Gastroesophageal sphincter (tissue), 4 donors: Measurements from ENCODE around the gene ANXA2R. TPM values are rescaled to one million over a fixed set of nuclear protein-coding genes. Genes with fewer than 3 reads are reported as not detected.

Experiments
- ATAC-seq: fragments of 150-250 bp; one replicate; pipeline ENCODE4 v1.9.1; 2016; ENCODE audit warnings: mild to moderate bottlenecking, moderate library complexity
- H3K27ac ChIP-seq, 4 donors: fragments of 200-600 bp; sonication (generic) in 3 of 4; 1 replicate in 3 of 4; 2 replicates in 1 of 4; pipeline ENCODE4 v1.5.1; 2016 to 2019
- H3K27me3 ChIP-seq: fragments of 200-600 bp; sonication (generic); one replicate; pipeline ENCODE4 v1.5.1; 2019
- H3K36me3 ChIP-seq, 2 donors: fragments of 200-600 bp; sonication (generic); one replicate each; pipeline ENCODE4 v1.5.1; 2019; ENCODE audit warnings: control low read depth in 1 of 2
- H3K4me1 ChIP-seq, 3 donors: fragments of 200-600 bp; sonication (generic); 1 replicate in 2 of 3; 2 replicates in 1 of 3; pipeline ENCODE4 v1.5.1; 2016 to 2019; ENCODE audit warnings: control low read depth in 2 of 3
- H3K4me3 ChIP-seq, 2 donors: fragments of 200-600 bp; sonication (generic); one replicate each; pipeline ENCODE4 v1.5.1; 2019; ENCODE audit warnings: mild to moderate bottlenecking in 1 of 2, moderate library complexity in 1 of 2
- H3K9me3 ChIP-seq, 3 donors: fragments of 200-600 bp; sonication (generic); one replicate each; pipeline ENCODE4 v1.5.1; 2017 to 2019; ENCODE audit warnings: control low read depth in 2 of 3
- EP300 ChIP-seq: sonication (generic); formaldehyde crosslinking; IDR thresholded peaks from one replicate; pipeline ENCODE4 v1.6.1; 2017; ENCODE audit warnings: antibody characterized with exemption, mild to moderate bottlenecking
- POLR2A ChIP-seq, 2 donors: fragments of 450-650 bp; IDR thresholded peaks; one replicate each; pipeline ENCODE4 v1.6.1; 2017; ENCODE audit warnings: antibody characterized with exemption in 2 of 2, mild to moderate bottlenecking in 2 of 2, moderate library complexity in 1 of 2
- POLR2AphosphoS5 ChIP-seq: sonication (generic); formaldehyde crosslinking; IDR thresholded peaks from one replicate; pipeline ENCODE4 v1.6.1; 2017; ENCODE audit warnings: antibody characterized with exemption
- WGBS, 2 donors: methylation state at CpG; one replicate each; pipeline ENCODE4 v1.1.5; 2018; ENCODE audit warnings: low coverage in 1 of 2; 5-methylcytosine and 5-hydroxymethylcytosine counted together
- total RNA-seq, 4 donors: library from RNA; depleted of rRNA; stranded (reverse); fragments of >200 nt; gene quantifications; one replicate each; pipeline ENCODE4 v1.1.0, GENCODE V29; 2016
- TF ChIP-seq, protein P1 (sequence below), 4 experiments: fragments of 200-600 bp in 2 of 4; fragments of 450-650 bp in 2 of 4; sonication (generic) in 1 of 4; IDR thresholded peaks; one replicate each; pipeline ENCODE4 v1.5.1; 2017 to 2019; ENCODE audit warnings: antibody characterized with exemption in 4 of 4, mild to moderate bottlenecking in 2 of 4, moderate library complexity in 2 of 4

The ANXA2R gene
- total RNA-seq, 4 donors from 2014 or later = 1.2 to 5.1 (median 2.1) TPM

DNA sequence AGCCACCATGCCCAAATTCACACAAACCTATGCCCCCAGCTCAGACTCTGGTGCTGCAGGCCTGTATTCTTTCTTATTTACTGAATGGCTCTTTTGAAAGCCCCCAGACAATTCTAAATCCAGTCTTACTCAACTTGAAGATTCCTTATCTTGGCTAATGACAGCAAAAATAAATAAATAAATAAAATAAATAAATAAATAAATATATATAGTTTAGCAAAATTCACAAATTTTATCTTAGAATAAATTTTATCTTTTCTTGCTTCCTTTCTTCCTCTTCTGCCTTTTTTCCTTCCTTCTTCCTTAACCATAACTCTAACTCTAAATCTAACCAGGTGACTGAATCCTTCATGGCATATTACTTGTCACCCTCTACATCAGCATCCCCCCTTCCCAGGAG, 25.6 kb downstream of the ANXA2R start:
- H3K27ac ChIP-seq = no peak overlapping the region
- peaks cover 58% of the 10 kb centered on the region for H3K27me3 ChIP-seq
- ATAC-seq = no peak
- H3K9me3 ChIP-seq = peaks cover 0 to 4% (median 0%) of the 10 kb centered on the region in 3 donors
- TF ChIP-seq EP300 = no peak
- TF ChIP-seq, protein P1, sequence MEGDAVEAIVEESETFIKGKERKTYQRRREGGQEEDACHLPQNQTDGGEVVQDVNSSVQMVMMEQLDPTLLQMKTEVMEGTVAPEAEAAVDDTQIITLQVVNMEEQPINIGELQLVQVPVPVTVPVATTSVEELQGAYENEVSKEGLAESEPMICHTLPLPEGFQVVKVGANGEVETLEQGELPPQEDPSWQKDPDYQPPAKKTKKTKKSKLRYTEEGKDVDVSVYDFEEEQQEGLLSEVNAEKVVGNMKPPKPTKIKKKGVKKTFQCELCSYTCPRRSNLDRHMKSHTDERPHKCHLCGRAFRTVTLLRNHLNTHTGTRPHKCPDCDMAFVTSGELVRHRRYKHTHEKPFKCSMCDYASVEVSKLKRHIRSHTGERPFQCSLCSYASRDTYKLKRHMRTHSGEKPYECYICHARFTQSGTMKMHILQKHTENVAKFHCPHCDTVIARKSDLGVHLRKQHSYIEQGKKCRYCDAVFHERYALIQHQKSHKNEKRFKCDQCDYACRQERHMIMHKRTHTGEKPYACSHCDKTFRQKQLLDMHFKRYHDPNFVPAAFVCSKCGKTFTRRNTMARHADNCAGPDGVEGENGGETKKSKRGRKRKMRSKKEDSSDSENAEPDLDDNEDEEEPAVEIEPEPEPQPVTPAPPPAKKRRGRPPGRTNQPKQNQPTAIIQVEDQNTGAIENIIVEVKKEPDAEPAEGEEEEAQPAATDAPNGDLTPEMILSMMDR (IDR thresholded peaks at IDR 0.05) = no peak
- no peak for TF ChIP-seq POLR2AphosphoS5
- TF ChIP-seq POLR2A (IDR thresholded peaks at IDR 0.05) = no peak
- H3K4me3 ChIP-seq = no peak overlapping the region
- no peaks in the 10 kb centered on the region for H3K36me3 ChIP-seq
- peaks cover 0 to 24% (median 0%) of the 10 kb centered on the region in 3 donors for H3K4me1 ChIP-seq

DNA sequence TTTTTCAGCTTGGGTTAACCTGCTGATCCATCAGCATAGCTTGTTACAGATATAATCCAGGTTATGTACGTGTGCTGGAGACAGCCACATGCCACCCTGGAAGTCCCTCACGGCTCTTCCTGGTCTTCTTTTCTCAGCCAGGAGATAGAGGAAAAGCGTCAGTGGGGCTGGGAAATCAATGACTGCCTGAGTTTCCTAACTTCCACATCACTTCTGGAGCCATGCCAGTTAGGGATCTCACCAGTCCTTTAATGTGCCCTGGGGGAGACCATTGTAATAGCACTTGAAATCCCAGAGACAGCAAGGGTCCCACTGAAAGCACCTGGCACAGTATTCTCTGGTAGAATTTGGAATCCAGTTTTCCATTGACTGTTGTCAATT, 29.2 kb downstream of the ANXA2R start:
- no peak for ATAC-seq
- 60 to 61% methylated on average over 1 to 3 of the region's 3 CpGs for WGBS, 2 donors
- Histone ChIP-seq H3K4me3 (no peak overlapping the region), H3K9me3 (peaks cover 0 to 4% (median 0%) of the 10 kb centered on the region in 3 donors), H3K27me3 (peaks cover 58% of the 10 kb centered on the region), H3K27ac (peak overlapping the region in 2 of 4 donors; percentile 74 to 76), H3K4me1 (peaks cover 0 to 23% (median 0%) of the 10 kb centered on the region in 3 donors), H3K36me3 (no peaks in the 10 kb centered on the region)
- no peak for TF ChIP-seq POLR2AphosphoS5
- TF ChIP-seq, protein P1 (IDR thresholded peaks at IDR 0.05) = peak in 1 of 4 experiments; percentile 1

- no peaks in the 10 kb centered on the region for H3K36me3 ChIP-seq
- WGBS, 2 donors = 19 to 29% methylated on average over 4 to 13 of the region's 35 CpGs
- peaks cover 0 to 4% (median 0%) of the 10 kb centered on the region in 3 donors for H3K9me3 ChIP-seq
- peak overlapping the region; percentile 51 to 80 (median 76) for H3K27ac ChIP-seq
- peaks cover 0 to 23% (median 0%) of the 10 kb centered on the region in 3 donors for H3K4me1 ChIP-seq
- ATAC-seq = peak; percentile 84
- H3K4me3 ChIP-seq = peak overlapping the region; percentile 31 to 45
- peak; percentile 51 to 53 for TF ChIP-seq POLR2A (IDR thresholded peaks at IDR 0.05)
- TF ChIP-seq EP300 = no peak
- TF ChIP-seq, protein P1 (IDR thresholded peaks at IDR 0.05) = no peak
- peak; percentile 80 for TF ChIP-seq POLR2AphosphoS5
- peaks cover 80% of the 10 kb centered on the region for H3K27me3 ChIP-seq
These were observed 31.6 kb downstream of the ANXA2R start for GRCh38 chr5:43008363-43009153.

GRCh38 chr5:43007911-43008362, 32.2 kb downstream of the ANXA2R start:
- Histone ChIP-seq H3K4me3 (peak overlapping the region; percentile 14 to 45), H3K36me3 (no peaks in the 10 kb centered on the region), H3K27me3 (peaks cover 86% of the 10 kb centered on the region), H3K4me1 (peaks cover 0 to 23% (median 0%) of the 10 kb centered on the region in 3 donors), H3K9me3 (peaks cover 0 to 4% (median 0%) of the 10 kb centered on the region in 3 donors), H3K27ac (peak overlapping the region; percentile 10 to 80 (median 76))
- peak; percentile 54 for ATAC-seq
- 5% methylated on average over 7 to 21 of the region's 25 CpGs for WGBS, 2 donors
- TF ChIP-seq POLR2A (IDR thresholded peaks at IDR 0.05) = peak in 1 of 2 donors; percentile 27
- no peak for TF ChIP-seq POLR2AphosphoS5

DNA sequence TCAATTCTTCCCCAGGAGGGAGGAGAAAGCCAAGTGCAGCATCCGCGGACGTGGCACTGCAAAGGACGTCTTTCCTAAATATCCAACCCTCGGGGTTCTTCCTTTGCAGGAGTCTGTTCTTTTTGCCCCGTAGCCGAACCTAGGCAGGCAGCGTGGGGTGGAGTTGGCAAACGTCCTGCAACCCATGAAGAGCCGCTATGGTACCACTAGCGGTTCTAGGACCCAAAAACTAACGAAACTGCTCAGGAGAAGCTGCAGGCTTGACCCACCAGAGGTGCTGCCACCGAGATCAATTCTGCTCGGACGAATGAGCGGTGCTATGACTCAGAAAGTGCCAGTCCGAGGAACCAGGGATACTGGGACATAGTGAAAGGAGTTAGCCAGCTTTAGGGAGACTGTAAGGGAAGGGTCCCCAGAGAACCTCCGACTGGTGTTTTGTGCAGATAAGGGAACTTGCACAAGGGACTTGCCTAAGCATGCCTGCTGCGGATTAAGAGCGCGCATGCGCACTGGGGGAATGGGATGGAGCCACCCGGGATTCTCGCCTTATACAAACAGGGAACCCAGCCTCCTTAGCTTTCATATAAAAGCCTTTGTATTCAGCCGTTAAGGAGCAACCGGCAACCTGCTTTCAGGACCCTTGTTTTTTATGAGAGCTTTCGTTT, 32.7 kb downstream of the ANXA2R start:
- H3K9me3 ChIP-seq = peaks cover 0 to 4% (median 0%) of the 10 kb centered on the region in 3 donors
- WGBS, 2 donors = 5% methylated on average over 8 to 15 of the region's 27 CpGs
- ATAC-seq = peak; percentile 52
- TF ChIP-seq POLR2AphosphoS5 = no peak
- no peak for TF ChIP-seq EP300
- TF ChIP-seq, protein P1 (IDR thresholded peaks at IDR 0.05) = no peak
- TF ChIP-seq POLR2A (IDR thresholded peaks at IDR 0.05) = no peak
- H3K4me3 ChIP-seq = peak overlapping the region; percentile 14 to 45
- peaks cover 91% of the 10 kb centered on the region for H3K27me3 ChIP-seq
- no peaks in the 10 kb centered on the region for H3K36me3 ChIP-seq
- peaks cover 0 to 23% (median 0%) of the 10 kb centered on the region in 3 donors for H3K4me1 ChIP-seq
- peak overlapping the region; percentile 10 to 80 (median 76) for H3K27ac ChIP-seq
